Fibroblast of lung (primary cell): ENCODE results near the gene TIMP1. TPM values are rescaled to one million over a fixed set of nuclear protein-coding genes. Genes with fewer than 3 reads are reported as not detected.

ENCODE experiments used
- DNase-seq, 2 donors: peaks; one replicate each; pipeline versions ENCODE4 v3.0.0 to v3.0.0-alpha.2; 2010; ENCODE audit warnings: low read depth in 2 of 2
- H2AFZ ChIP-seq: 2 replicates; pipeline ENCODE4 v1.5.1; 2012; ENCODE audit warnings: low read length, control low read depth, inconsistent platforms
- H3K27ac ChIP-seq: 2 replicates; pipeline ENCODE4 v1.5.1; 2011; ENCODE audit warnings: low read length, control low read depth; ENCODE audit not compliant: insufficient read depth
- H3K27me3 ChIP-seq: 2 replicates; pipeline ENCODE4 v1.5.1; 2011; ENCODE audit warnings: mild to moderate bottlenecking, low read length; ENCODE audit not compliant: control insufficient read depth, insufficient read depth
- H3K36me3 ChIP-seq: 2 replicates; pipeline ENCODE4 v1.5.1; 2011; ENCODE audit warnings: low read length; ENCODE audit not compliant: control insufficient read depth, insufficient read depth
- H3K4me1 ChIP-seq: 2 replicates; pipeline ENCODE4 v1.5.1; 2011; ENCODE audit warnings: low read length; ENCODE audit not compliant: control insufficient read depth, insufficient read depth; ENCODE audit errors: extremely low read depth
- H3K4me2 ChIP-seq: 2 replicates; pipeline ENCODE4 v1.5.1; 2011; ENCODE audit warnings: low read length, control low read depth; ENCODE audit not compliant: insufficient read depth; ENCODE audit errors: extremely low read depth
- H3K4me3 ChIP-seq, 4 experiments: fragments of 200-600 bp in 1 of 4; sonication (generic) in 1 of 4; replicated peaks in 1 of 4; 2 replicates each; pipeline ENCODE4 v1.5.1; 2011 to 2016; ENCODE audit warnings: low read length in 4 of 4, low read depth in 3 of 4, mild to moderate bottlenecking in 3 of 4, control low read depth in 2 of 4, inconsistent platforms in 1 of 4, mixed read lengths in 1 of 4; ENCODE audit not compliant: insufficient read depth in 1 of 4; ENCODE audit errors: control extremely low read depth in 1 of 4
- H3K79me2 ChIP-seq: 2 replicates; pipeline ENCODE4 v1.5.1; 2012; ENCODE audit warnings: mild to moderate bottlenecking, low read length, inconsistent platforms; ENCODE audit not compliant: control insufficient read depth, insufficient read depth
- H3K9ac ChIP-seq: 2 replicates; pipeline ENCODE4 v1.5.1; 2011; ENCODE audit warnings: mild to moderate bottlenecking, low read length, control low read depth; ENCODE audit not compliant: insufficient read depth
- H3K9me3 ChIP-seq: 2 replicates; pipeline ENCODE4 v1.5.1; 2012; ENCODE audit warnings: low read depth, low read length; ENCODE audit not compliant: control insufficient read depth, insufficient read depth
- H4K20me1 ChIP-seq: 2 replicates; pipeline ENCODE4 v1.5.1; 2011; ENCODE audit warnings: low read length; ENCODE audit not compliant: control insufficient read depth, insufficient read depth; ENCODE audit errors: extremely low read depth
- CTCF ChIP-seq, 2 donors: IDR thresholded peaks in 1 of 2; conservative IDR thresholded peaks in 1 of 2; 1 replicate in 1 of 2; 2 replicates in 1 of 2; pipeline ENCODE4 v1.5.1; 2011 to 2012; ENCODE audit warnings: low read length in 2 of 2, control low read depth in 1 of 2, inconsistent platforms in 1 of 2, low read depth in 1 of 2, mild to moderate bottlenecking in 1 of 2
- EZH2 ChIP-seq: IDR thresholded peaks from 2 replicates; pipeline ENCODE4 v1.5.1; 2012; ENCODE audit warnings: low read length, control low read depth, mild to moderate bottlenecking; ENCODE audit errors: missing control alignments
- polyA plus RNA-seq, 2 donors: library from polyadenylated mRNA; depleted of rRNA in 1 of 2; stranded (reverse) in 1 of 2; unstranded in 1 of 2; fragments of >200 nt; gene quantifications; 2 replicates each; pipeline ENCODE4 v1.2.1, GENCODE V29; 2011 to 2012; ENCODE audit warnings: missing spikeins in 1 of 2
- total RNA-seq: library from RNA; depleted of rRNA; stranded (reverse); fragments of >200 nt; gene quantifications from 2 replicates; pipeline ENCODE4 v1.2.1, GENCODE V29; 2014

TIMP1 gene
- total and polyA plus RNA-seq, 2 donors (not counting 1 experiment from before 2014, with no cell fraction given), result 845 to 1,117 TPM

DNA sequence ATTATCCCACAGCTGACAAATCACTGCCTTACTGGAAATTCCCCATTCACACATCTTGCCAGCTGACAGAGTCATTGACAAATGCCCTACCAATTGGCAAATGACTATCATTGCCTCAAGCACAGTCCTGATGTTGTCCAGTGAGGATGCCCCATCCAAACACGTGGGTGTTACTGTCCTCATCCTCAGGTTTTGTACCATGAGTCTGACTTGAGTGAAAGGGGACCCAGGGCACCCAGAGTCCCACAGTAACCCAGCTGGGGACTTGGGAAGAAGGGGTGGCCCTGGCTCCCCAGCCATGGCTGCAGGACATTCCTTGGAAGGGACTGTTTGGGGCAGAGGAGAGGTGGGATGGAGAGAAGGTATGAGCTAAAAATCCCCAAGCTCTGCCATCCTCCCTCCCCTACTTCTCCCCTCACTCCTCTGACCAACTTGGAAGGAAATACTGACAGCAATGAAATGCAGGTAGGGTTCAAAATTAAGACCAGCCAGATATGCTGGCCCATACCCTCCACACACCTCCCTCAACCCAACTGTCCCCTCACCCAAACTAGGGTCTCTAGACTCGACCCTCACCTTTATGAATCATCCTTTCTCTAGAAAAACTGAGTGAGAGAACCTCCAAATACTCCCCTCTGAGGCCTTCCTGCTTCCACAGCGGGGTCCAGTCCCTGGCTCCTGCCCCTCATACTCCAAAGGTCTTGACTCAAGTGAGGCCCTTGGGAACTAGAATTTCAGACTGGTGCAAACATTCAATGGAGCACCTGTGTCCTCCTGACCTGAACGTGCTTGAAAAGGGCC, 5.1 kb downstream of the TIMP1 start:
- H3K27ac ChIP-seq, result no peak overlapping the region
- H3K36me3 ChIP-seq, result peaks cover 3% of the 10 kb centered on the region
- no peak overlapping the region for H3K4me3 ChIP-seq
- TF ChIP-seq EZH2 (no peak), CTCF (conservative IDR thresholded peaks at IDR 0.05 in 1 of 2, IDR thresholded peaks at IDR 0.05 in 1 of 2; ENCODE audit: low read depth in 1 of 2, low read length in 2 of 2) (no peak)
- no peak overlapping the region for H3K4me2 ChIP-seq
- H3K9me3 ChIP-seq, result no peaks in the 10 kb centered on the region
- no peaks in the 10 kb centered on the region for H3K27me3 ChIP-seq
- no peak overlapping the region for H2AFZ ChIP-seq
- no peak overlapping the region for H3K9ac ChIP-seq
- H3K4me1 ChIP-seq, result no peaks in the 10 kb centered on the region
- H3K79me2 ChIP-seq, result peaks cover 25% of the 10 kb centered on the region
- no peaks in the 10 kb centered on the region for H4K20me1 ChIP-seq
- no peak for DNase-seq

- Histone ChIP-seq H3K36me3 (peaks cover 3% of the 10 kb centered on the region), H3K27ac (no peak overlapping the region), H2AFZ (no peak overlapping the region), H3K27me3 (no peaks in the 10 kb centered on the region), H4K20me1 (no peaks in the 10 kb centered on the region), H3K9me3 (no peaks in the 10 kb centered on the region), H3K4me3 (no peak overlapping the region), H3K79me2 (peaks cover 17% of the 10 kb centered on the region), H3K4me1 (no peaks in the 10 kb centered on the region), H3K9ac (no peak overlapping the region), H3K4me2 (no peak overlapping the region)
- TF ChIP-seq EZH2, result no peak
- no peak for TF ChIP-seq CTCF (conservative IDR thresholded peaks at IDR 0.05 in 1 of 2, IDR thresholded peaks at IDR 0.05 in 1 of 2; ENCODE audit: low read depth in 1 of 2, low read length in 2 of 2)
- DNase-seq, result no peak
Observed at GRCh38 chrX:47587906-47588735, 5.9 kb downstream of the TIMP1 start.

GRCh38 chrX:47590984-47591383, 8.7 kb downstream of the TIMP1 start:
- no peak for DNase-seq
- Histone ChIP-seq H3K4me3 (no peak overlapping the region), H2AFZ (no peak overlapping the region), H3K27me3 (no peaks in the 10 kb centered on the region), H3K9ac (no peak overlapping the region), H3K4me2 (no peak overlapping the region), H3K27ac (no peak overlapping the region), H3K4me1 (no peaks in the 10 kb centered on the region), H3K9me3 (no peaks in the 10 kb centered on the region), H3K79me2 (no peaks in the 10 kb centered on the region), H3K36me3 (no peaks in the 10 kb centered on the region), H4K20me1 (no peaks in the 10 kb centered on the region)
- no peak for TF ChIP-seq CTCF (conservative IDR thresholded peaks at IDR 0.05 in 1 of 2, IDR thresholded peaks at IDR 0.05 in 1 of 2; ENCODE audit: low read depth in 1 of 2, low read length in 2 of 2)
- TF ChIP-seq EZH2, result no peak
